Smooth muscle cell of the coronary artery (primary cell): ENCODE measurements around the gene BLZF1. TPM values are rescaled to one million over a fixed set of nuclear protein-coding genes. Genes with fewer than 3 reads are reported as not detected.

Experiments
- total RNA-seq: library from RNA; depleted of rRNA; stranded (reverse); fragments of >200 nt; gene quantifications from 2 replicates; pipeline ENCODE4 v1.2.3, GENCODE V29; 2014; ENCODE audit warnings: low replicate concordance

BLZF1 gene
- total RNA-seq = 10.4 and 20.1 TPM in 2 replicates

GRCh38 chr1:169367686-169368405 lies at the start of gene BLZF1, which contains the start of gene NME7:
TSS of gene BLZF1 (plus strand) at chr1:169368195. CDS start at chr1:169369523, 1,328 bp downstream.
TSS of gene NME7 (minus strand) at chr1:169367797. CDS start at chr1:169367710, 87 bp downstream.

GRCh38 chr1:169427081-169427641 lies 59.2 kb downstream of the BLZF1 start, which contains the start of gene CCDC181:
TSS of gene CCDC181 (minus strand) at chr1:169427474. CDS start at chr1:169424927, 2,547 bp downstream.

Other genes with a start within 250 kb of the BLZF1 start
- 17.3 and 18.3 TPM in 2 replicates for gene NME7, start 398 bp upstream of the BLZF1 start, total RNA-seq
- 0.38 TPM in 1 of 2 replicates, not detected in the other for gene CCDC181, start 59.3 kb downstream of the BLZF1 start, total RNA-seq
- 6.8 and 11.0 TPM in 2 replicates for gene SLC19A2, start 117.7 kb downstream of the BLZF1 start, total RNA-seq
- under 0.01 TPM in 1 of 2 replicates, not detected in the other for gene F5, start 218.3 kb downstream of the BLZF1 start, total RNA-seq